ENCODE results near the gene IFNL3.

DNA sequence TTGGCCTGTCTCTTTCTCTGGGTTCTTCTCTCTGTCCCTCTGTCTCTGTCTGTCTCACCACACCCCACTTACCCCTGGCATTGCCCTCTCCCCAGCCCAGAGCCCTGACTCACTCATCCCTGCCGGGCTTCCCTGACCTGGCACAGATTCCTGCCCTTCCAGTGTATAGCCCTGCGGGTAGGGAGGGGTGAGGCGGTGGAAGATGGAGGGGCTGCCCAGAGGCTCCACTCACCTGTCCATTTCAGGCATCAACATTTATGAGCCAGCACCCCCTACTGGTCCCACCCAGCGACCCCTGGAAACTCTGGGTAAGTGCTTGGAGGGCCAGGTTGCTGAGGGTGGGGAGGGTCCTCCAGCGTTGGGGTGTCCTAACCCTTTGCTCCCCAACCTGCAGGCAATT lies 47.0 kb downstream of the IFNL3 start:
- TF ChIP-seq POLR2AphosphoS5 (IDR thresholded peaks at IDR 0.05; ENCODE audit: borderline replicate concordance, low read depth, low read length) (no peak), EZH2 (IDR thresholded peaks at IDR 0.05) (no peak), FOXP2 (optimal IDR thresholded peaks at IDR 0.05; ENCODE audit: control extremely low read depth, extremely low read length, insufficient read depth) (no peak)
